GM12878 (cell line): ENCODE data around the gene PREX1. TPM values are rescaled to one million over a fixed set of nuclear protein-coding genes. Genes with fewer than 3 reads are reported as not detected.

ENCODE experiments used
- ATAC-seq: fragments of 200-7000 bp; cut with Tn5 transposase; 3 replicates; pipeline ENCODE4 v1.9.1; 2020; ENCODE audit warnings: mild to moderate bottlenecking, moderate library complexity
- BruUV-seq: library from RNA; stranded (reverse); fragments of 400-500 nt; replicated peaks from 2 replicates; lab custom pipeline; 2021; lab: Mats Ljungman, UMichigan
- CTCF ChIA-PET: fragments of 300-600 bp; sonication (Branson Sonifier 250); formaldehyde crosslinking; extraction: SDS; loops from one replicate; lab custom pipeline; 2021; ENCODE audit warnings: inconsistent platforms; lab: Yijun Ruan, JAX
- POLR2A ChIA-PET: fragments of 350-600 bp; formaldehyde crosslinking; extraction: SDS; loops from one replicate; lab custom pipeline; 2021; ENCODE audit warnings: inconsistent platforms; lab: Charles Lee
- RAD21 ChIA-PET: fragments of 300-600 bp; sonication (Branson Sonifier 250); formaldehyde crosslinking; loops from one replicate; lab custom pipeline; 2023; ENCODE audit warnings: antibody characterized with exemption; ENCODE audit not compliant: unreplicated experiment; lab: Charles Lee
- SMC1A ChIA-PET: fragments of 300-600 bp; sonication (Branson Sonifier 250); formaldehyde crosslinking; loops from one replicate; lab custom pipeline; 2023; ENCODE audit not compliant: unreplicated experiment, uncharacterized antibody; lab: Charles Lee
- DNase-seq: peaks from one replicate; pipeline ENCODE4 v3.0.0-alpha.2; 2011; ENCODE audit warnings: low read depth, low spot score
- FAIRE-seq: peaks from 3 replicates; lab custom pipeline; 2011; peaks lifted over from hg19 to GRCh38; lab: Jason Lieb, UNC
- H2AFZ ChIP-seq: 2 replicates; pipeline ENCODE4 v1.6.0; 2011; ENCODE audit warnings: low read depth, low read length, control low read depth; ENCODE audit not compliant: control insufficient read depth
- H3K27ac ChIP-seq: 2 replicates; pipeline ENCODE4 v1.5.1; 2011; ENCODE audit warnings: control low read depth; ENCODE audit not compliant: control insufficient read depth, insufficient read depth
- H3K27me3 ChIP-seq, 2 experiments: replicated peaks in 1 of 2; 2 replicates each; pipeline versions ENCODE4 v1.6.0 to v1.6.1; 2011; ENCODE audit warnings: low read length in 1 of 2; ENCODE audit not compliant: control insufficient read depth in 2 of 2, insufficient read depth in 2 of 2
- H3K36me3 ChIP-seq, 2 experiments: 2 replicates each; pipeline ENCODE4 v1.5.1; 2011; ENCODE audit warnings: low read length in 1 of 2; ENCODE audit not compliant: control insufficient read depth in 2 of 2, insufficient read depth in 2 of 2
- H3K4me1 ChIP-seq: 2 replicates; pipeline ENCODE4 v1.6.1; 2011; ENCODE audit warnings: mild to moderate bottlenecking, low read length, moderate library complexity, mixed read lengths; ENCODE audit not compliant: control insufficient read depth, insufficient read depth
- H3K4me2 ChIP-seq: 2 replicates; pipeline ENCODE4 v1.6.0; 2011; ENCODE audit warnings: control low read depth; ENCODE audit not compliant: control insufficient read depth, insufficient read depth
- H3K4me3 ChIP-seq: fragments of 200-600 bp; sonication (generic); 2 replicates; pipeline ENCODE4 v1.5.1; 2016
- H3K79me2 ChIP-seq: 2 replicates; pipeline ENCODE4 v1.6.0; 2011; ENCODE audit warnings: low read length; ENCODE audit not compliant: control insufficient read depth, insufficient read depth
- H3K9ac ChIP-seq: 2 replicates; pipeline ENCODE4 v1.8.0; 2011; ENCODE audit warnings: low read length, control low read depth, mixed read lengths; ENCODE audit not compliant: control insufficient read depth, insufficient read depth
- H3K9me3 ChIP-seq: replicated peaks from 3 replicates; pipeline ENCODE4 v1.5.1; 2011; ENCODE audit warnings: mild to moderate bottlenecking, low read length; ENCODE audit not compliant: control insufficient read depth, insufficient read depth
- H4K20me1 ChIP-seq: 2 replicates; pipeline ENCODE4 v1.6.0; 2011; ENCODE audit not compliant: control insufficient read depth, insufficient read depth
- CEBPB ChIP-seq, 2 experiments: fragments of 150-350 bp in 1 of 2; IDR thresholded peaks; 2 replicates each; pipeline ENCODE4 v1.6.1; 2012 to 2014; ENCODE audit warnings: low read depth in 2 of 2, low read length in 2 of 2, borderline replicate concordance in 1 of 2, inconsistent platforms in 1 of 2
- ELK1 ChIP-seq: IDR thresholded peaks from 2 replicates; pipeline ENCODE4 v1.6.1; 2012; ENCODE audit warnings: low read depth, low read length, improper control_type of control experiment
- IRF3 ChIP-seq: fragments of 450-650 bp; IDR thresholded peaks from 2 replicates; pipeline ENCODE4 v1.6.1; 2014; ENCODE audit warnings: mild to moderate bottlenecking
- RAD51 ChIP-seq: fragments of 450-650 bp; IDR thresholded peaks from 2 replicates; pipeline ENCODE4 v1.6.1; 2016; ENCODE audit warnings: moderate library complexity, mild to moderate bottlenecking, inconsistent platforms
- RBBP5 ChIP-seq: fragments of 200-600 bp; sonication (generic); conservative IDR thresholded peaks from 2 replicates; pipeline ENCODE4 v1.6.1; 2016
- SIN3A ChIP-seq: IDR thresholded peaks from 2 replicates; pipeline ENCODE4 v1.6.1; 2012; ENCODE audit warnings: low read depth, low read length, improper control_type of control experiment
- SP1 ChIP-seq: IDR thresholded peaks from one replicate; pipeline ENCODE4 v1.6.1; 2011; ENCODE audit warnings: low read depth, low read length
- ZBTB4 ChIP-seq: fragments of 450-650 bp; formaldehyde crosslinking; IDR thresholded peaks from 2 replicates; pipeline ENCODE4 v1.4.0; 2022; ENCODE audit warnings: mild to moderate bottlenecking, moderate library complexity
- WGBS: methylation state at CpG from one replicate; pipeline ENCODE4 v1.1.6; 2016; ENCODE audit warnings: low lambda C conversion rate; ENCODE audit not compliant: insufficient replicate concordance, insufficient coverage; ENCODE audit errors: missing lambda C conversion rate; 5-methylcytosine and 5-hydroxymethylcytosine counted together
- in situ Hi-C: fragments of 300-500 bp; cut with MboI; formaldehyde crosslinking; loops from 9 replicates; pipeline ENCODE4 v1.14.3; 2018; ENCODE audit warnings: mixed read lengths
- intact Hi-C: fragments of 100-400 bp; cut with micrococcal nuclease; formaldehyde crosslinking; loops from one replicate; pipeline ENCODE4 v1.14.2; 2022; ENCODE audit not compliant: unreplicated experiment
- polyA plus RNA-seq, 11 experiments: library from polyadenylated mRNA; depleted of rRNA in 4 of 11; unstranded in 6 of 11; stranded (reverse) in 5 of 11; fragments of >200 nt; fragmentation: Nextera tagmentation in 4 of 11; fragmentation: Illumina TruSeq in 1 of 11; extraction: Ambion mirVana in 4 of 11; extraction: Trizol in 1 of 11; gene quantifications; 1 replicate in 1 of 11; 2 replicates in 10 of 11; pipeline versions ENCODE4 v1.2.1 to v1.2.3, GENCODE V29; 2011 to 2016; ENCODE audit warnings: inconsistent platforms in 2 of 11, missing spikeins in 2 of 11, low read depth in 1 of 11
- total RNA-seq, 4 experiments: library from RNA; depleted of rRNA in 3 of 4; stranded (reverse); fragments of >200 nt in 3 of 4; fragmentation: Illumina TruSeq in 1 of 4; extraction: Trizol in 1 of 4; gene quantifications; 2 replicates each; pipeline versions ENCODE4 v1.2.1 to v1.2.3, GENCODE V29; 2013 to 2021

PREX1 gene
- total and polyA plus RNA-seq, 10 of the 15 experiments (the other 5 are each of a cell fraction or from before 2014, with no cell fraction given): 2.6 to 114 (median 38.9) TPM

- no peak for ATAC-seq
- H3K4me2 ChIP-seq: no peak overlapping the region
- no peak for DNase-seq
- H3K4me1 ChIP-seq: no peaks in the 10 kb centered on the region
- ChIA-PET SMC1A (interaction anchor here (0.7 to 3.2 kb wide), 2 partner anchors 18 to 211 kb away, joined by 3 to 11 read pairs; no protein-coding TSS in a partner anchor), RAD21 (no interaction called here), POLR2A (no interaction called here), CTCF (no interaction called here)
- FAIRE-seq: no peak
- no peaks in the 10 kb centered on the region for H3K27me3 ChIP-seq
- H3K9ac ChIP-seq: no peak overlapping the region
- in situ Hi-C loops (no loop called here), intact Hi-C loops (no loop called here)
- no peaks in the 10 kb centered on the region; the same call in 1 of the 2 replicates for H4K20me1 ChIP-seq
- H3K9me3 ChIP-seq: no peaks in the 10 kb centered on the region
- WGBS: 97% methylated on average over 7 of the region's 7 CpGs
- no peak overlapping the region for H2AFZ ChIP-seq
- BruUV-seq: no TSS peak
- peaks cover 44 to 55% of the 10 kb centered on the region in 2 experiments for H3K36me3 ChIP-seq
- no peaks in the 10 kb centered on the region; the same call in 1 of the 2 replicates for H3K79me2 ChIP-seq
- H3K4me3 ChIP-seq: no peak overlapping the region
- TF ChIP-seq RBBP5: no peak
- no peak for TF ChIP-seq ELK1
- no peak for TF ChIP-seq IRF3
- TF ChIP-seq ZBTB4: no peak
- no peak for TF ChIP-seq CEBPB (IDR thresholded peaks at IDR 0.05; ENCODE audit: borderline replicate concordance in 1 of 2, low read depth in 2 of 2, low read length in 2 of 2)
- no peak for TF ChIP-seq SP1
- no peak for TF ChIP-seq SIN3A
- no peak for TF ChIP-seq RAD51
- TF ChIP-seq, all 136 proteins: peak for 0
- H3K27ac ChIP-seq: no peak overlapping the region
These were observed 133.4 kb downstream of the PREX1 start for GRCh38 chr20:48694381-48694865.
